Stomach (tissue), 4 donors: ENCODE results near the gene FLT1.

Experiments used
- EP300 ChIP-seq: sonication (generic); formaldehyde crosslinking; IDR thresholded peaks from one replicate; pipeline ENCODE4 v1.6.1; 2017; ENCODE audit warnings: antibody characterized with exemption
- POLR2A ChIP-seq, 4 donors: fragments of 450-650 bp; IDR thresholded peaks; one replicate each; pipeline ENCODE4 v1.6.1; 2016; ENCODE audit warnings: antibody characterized with exemption in 4 of 4, control low read depth in 2 of 4, mild to moderate bottlenecking in 1 of 4, moderate library complexity in 1 of 4
- POLR2AphosphoS5 ChIP-seq, 3 donors: sonication (generic); formaldehyde crosslinking; IDR thresholded peaks; one replicate each; pipeline ENCODE4 v1.6.1; 2016; ENCODE audit warnings: antibody characterized with exemption in 3 of 3
- TF ChIP-seq, protein P1 (sequence below), 7 experiments: fragments of 450-650 bp in 4 of 7; fragments of 200-600 bp in 3 of 7; sonication (generic) in 3 of 7; IDR thresholded peaks; one replicate each; pipeline ENCODE4 v1.5.1; 2016 to 2019; ENCODE audit warnings: antibody characterized with exemption in 7 of 7, control low read depth in 2 of 7, mild to moderate bottlenecking in 1 of 7

- TF ChIP-seq, protein P1, sequence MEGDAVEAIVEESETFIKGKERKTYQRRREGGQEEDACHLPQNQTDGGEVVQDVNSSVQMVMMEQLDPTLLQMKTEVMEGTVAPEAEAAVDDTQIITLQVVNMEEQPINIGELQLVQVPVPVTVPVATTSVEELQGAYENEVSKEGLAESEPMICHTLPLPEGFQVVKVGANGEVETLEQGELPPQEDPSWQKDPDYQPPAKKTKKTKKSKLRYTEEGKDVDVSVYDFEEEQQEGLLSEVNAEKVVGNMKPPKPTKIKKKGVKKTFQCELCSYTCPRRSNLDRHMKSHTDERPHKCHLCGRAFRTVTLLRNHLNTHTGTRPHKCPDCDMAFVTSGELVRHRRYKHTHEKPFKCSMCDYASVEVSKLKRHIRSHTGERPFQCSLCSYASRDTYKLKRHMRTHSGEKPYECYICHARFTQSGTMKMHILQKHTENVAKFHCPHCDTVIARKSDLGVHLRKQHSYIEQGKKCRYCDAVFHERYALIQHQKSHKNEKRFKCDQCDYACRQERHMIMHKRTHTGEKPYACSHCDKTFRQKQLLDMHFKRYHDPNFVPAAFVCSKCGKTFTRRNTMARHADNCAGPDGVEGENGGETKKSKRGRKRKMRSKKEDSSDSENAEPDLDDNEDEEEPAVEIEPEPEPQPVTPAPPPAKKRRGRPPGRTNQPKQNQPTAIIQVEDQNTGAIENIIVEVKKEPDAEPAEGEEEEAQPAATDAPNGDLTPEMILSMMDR (IDR thresholded peaks at IDR 0.05) = no peak
- TF ChIP-seq POLR2AphosphoS5 (IDR thresholded peaks at IDR 0.05) (no peak), POLR2A (IDR thresholded peaks at IDR 0.05) (no peak), EP300 (no peak)
Measured at GRCh38 chr13:28432816-28433560, 61.9 kb downstream of the FLT1 start.
